IgD-negative memory B cell (primary cell): ENCODE results near the gene HK3. TPM values are rescaled to one million over a fixed set of nuclear protein-coding genes. Genes with fewer than 3 reads are reported as not detected.

ENCODE experiments used
- H3K27ac Mint-ChIP-seq, 3 donors: one replicate each; pipeline ENCODE4 v1.8.0; 2020 to 2022; ENCODE audit warnings: mild to moderate bottlenecking in 3 of 3, mixed read lengths in 3 of 3, moderate library complexity in 1 of 3
- H3K27me3 Mint-ChIP-seq: one replicate; pipeline ENCODE4 v1.8.0; 2021; ENCODE audit warnings: mixed read lengths
- H3K36me3 Mint-ChIP-seq: one replicate; pipeline ENCODE4 v1.8.0; 2020; ENCODE audit warnings: mild to moderate bottlenecking, mixed read lengths
- H3K4me1 Mint-ChIP-seq, 3 donors: one replicate each; pipeline ENCODE4 v1.8.0; 2020 to 2022; ENCODE audit warnings: mixed read lengths in 3 of 3, mild to moderate bottlenecking in 1 of 3
- H3K4me3 Mint-ChIP-seq, 4 donors: one replicate each; pipeline ENCODE4 v1.8.0; 2020 to 2022; ENCODE audit warnings: mild to moderate bottlenecking in 4 of 4, mixed read lengths in 4 of 4, moderate library complexity in 3 of 4
- H3K9me3 Mint-ChIP-seq, 3 donors: one replicate each; pipeline ENCODE4 v1.8.0; 2020 to 2021; ENCODE audit warnings: mixed read lengths in 3 of 3, mild to moderate bottlenecking in 1 of 3
- polyA plus RNA-seq: library from polyadenylated mRNA; unstranded; fragments of 300-500 nt; fragmentation: Illumina TruSeq; gene quantifications from one replicate; pipeline ENCODE4 v1.2.3, GENCODE V29; 2021

Gene HK3
- polyA plus RNA-seq, 1 donor from 2014 or later = not detected

DNA sequence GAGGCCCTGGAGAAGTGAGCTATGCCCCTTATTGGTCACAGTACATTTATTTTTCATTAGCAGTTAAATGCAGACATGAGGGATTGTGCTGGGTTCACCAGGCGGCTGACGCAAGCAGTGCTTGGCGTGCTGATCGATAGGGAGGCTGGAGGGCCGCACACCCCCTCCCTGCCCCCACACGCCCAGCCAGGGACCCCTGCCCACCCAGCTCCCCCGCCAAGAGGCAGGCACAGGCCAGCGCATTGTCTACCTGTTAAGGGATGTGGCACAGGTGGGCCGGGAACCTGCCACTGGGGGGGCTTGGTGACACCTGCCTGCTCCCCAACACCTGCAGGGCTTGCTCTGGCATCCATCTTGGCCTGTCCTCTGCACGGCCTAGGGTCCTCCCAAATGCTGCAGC, 39.2 kb downstream of the HK3 start:
- H3K4me1 Mint-ChIP-seq = peaks cover 0 to 2% (median 0%) of the 10 kb centered on the region in 3 donors
- no peak overlapping the region for H3K4me3 Mint-ChIP-seq
- H3K36me3 Mint-ChIP-seq = no peaks in the 10 kb centered on the region
- no peak overlapping the region for H3K27ac Mint-ChIP-seq
- peaks cover 43% of the 10 kb centered on the region for H3K27me3 Mint-ChIP-seq
- peaks cover 0 to 6% (median 0%) of the 10 kb centered on the region in 3 donors for H3K9me3 Mint-ChIP-seq

DNA sequence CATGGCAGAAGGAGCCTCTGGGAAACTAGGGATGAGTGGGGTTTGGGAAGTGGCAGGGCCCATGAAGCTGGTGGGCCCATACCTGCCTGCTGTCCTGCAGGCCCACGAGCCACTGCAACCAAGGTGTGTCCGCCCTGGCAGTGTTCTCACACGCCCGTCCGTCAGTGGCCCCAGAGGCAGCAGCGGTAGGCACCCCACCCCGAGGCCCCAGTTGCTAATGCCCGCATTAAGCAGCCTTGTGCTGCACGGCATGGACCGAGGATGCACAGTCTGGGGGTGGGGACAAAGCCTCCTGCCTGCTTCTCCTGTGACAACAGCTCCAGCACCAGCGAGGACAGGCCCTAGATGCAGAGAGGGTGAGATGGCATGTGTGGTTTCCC, 41.3 kb downstream of the HK3 start:
- Mint-ChIP-seq H3K36me3 (peaks cover 2% of the 10 kb centered on the region), H3K27me3 (peaks cover 32% of the 10 kb centered on the region), H3K4me3 (no peak overlapping the region), H3K27ac (no peak overlapping the region), H3K9me3 (peaks cover 0 to 6% (median 0%) of the 10 kb centered on the region in 3 donors), H3K4me1 (peaks cover 0 to under 1% (median 0%) of the 10 kb centered on the region in 3 donors)

DNA sequence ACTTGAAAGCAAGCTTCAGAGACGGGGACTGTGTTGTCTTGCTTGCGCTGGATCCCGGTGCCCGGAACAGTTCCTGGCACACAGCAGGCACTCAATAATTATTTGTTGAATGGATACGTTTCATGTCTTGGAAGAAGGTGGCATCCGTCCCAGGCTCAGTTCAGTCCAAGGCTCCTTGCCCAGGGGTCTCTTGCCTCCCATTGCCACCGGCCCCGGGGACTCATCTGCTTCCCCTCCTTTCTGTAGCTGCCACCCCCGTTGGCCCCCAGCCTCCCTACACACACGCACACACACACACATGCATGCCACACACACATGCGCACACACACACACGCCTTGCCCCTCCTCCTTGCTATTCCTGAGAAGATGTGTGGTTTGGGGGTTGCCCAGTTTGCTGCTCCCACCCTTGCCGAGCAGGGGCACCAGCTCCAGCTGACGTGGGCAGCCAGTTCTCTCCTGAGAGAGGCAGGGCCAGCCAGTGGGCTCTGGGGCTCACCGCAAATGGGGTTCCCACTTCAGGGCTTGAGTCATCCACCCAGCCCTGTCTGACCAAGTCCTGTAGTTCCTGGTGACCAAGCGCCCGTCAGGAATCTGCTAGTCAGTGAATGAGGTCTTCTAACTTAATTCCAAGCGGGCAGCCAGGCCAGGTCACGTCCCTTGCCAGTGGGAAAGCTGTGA, 41.8 kb downstream of the HK3 start:
- Mint-ChIP-seq H3K4me1 (no peaks in the 10 kb centered on the region), H3K9me3 (peaks cover 0 to 6% (median 0%) of the 10 kb centered on the region in 3 donors), H3K4me3 (no peak overlapping the region), H3K27me3 (peaks cover 33% of the 10 kb centered on the region), H3K27ac (no peak overlapping the region), H3K36me3 (peaks cover 2% of the 10 kb centered on the region)

DNA sequence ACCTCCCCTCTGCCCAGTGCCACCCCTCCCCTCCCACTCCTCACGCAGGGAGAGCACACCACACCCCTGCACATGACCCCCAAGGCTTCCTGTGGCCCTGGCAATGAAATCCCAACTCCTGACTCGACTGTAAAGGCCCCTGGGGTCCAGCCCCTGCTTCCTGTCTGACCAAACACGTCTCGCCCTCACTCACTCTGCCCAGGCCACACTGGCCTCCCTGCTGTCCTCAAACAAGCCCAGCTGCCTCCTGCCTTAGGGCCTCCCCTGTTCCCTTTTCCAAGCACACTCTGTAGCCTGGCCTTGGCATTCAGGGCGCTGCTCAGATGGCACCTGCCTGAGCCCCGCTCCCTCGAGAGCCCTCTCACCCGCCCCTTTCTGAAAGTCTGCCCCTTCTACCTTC, 42.4 kb downstream of the HK3 start:
- H3K4me1 Mint-ChIP-seq = no peaks in the 10 kb centered on the region
- H3K27me3 Mint-ChIP-seq = peaks cover 30% of the 10 kb centered on the region
- H3K36me3 Mint-ChIP-seq = peaks cover 2% of the 10 kb centered on the region
- H3K27ac Mint-ChIP-seq = no peak overlapping the region
- H3K4me3 Mint-ChIP-seq = no peak overlapping the region
- H3K9me3 Mint-ChIP-seq = peaks cover 0 to 6% (median 0%) of the 10 kb centered on the region in 3 donors

DNA sequence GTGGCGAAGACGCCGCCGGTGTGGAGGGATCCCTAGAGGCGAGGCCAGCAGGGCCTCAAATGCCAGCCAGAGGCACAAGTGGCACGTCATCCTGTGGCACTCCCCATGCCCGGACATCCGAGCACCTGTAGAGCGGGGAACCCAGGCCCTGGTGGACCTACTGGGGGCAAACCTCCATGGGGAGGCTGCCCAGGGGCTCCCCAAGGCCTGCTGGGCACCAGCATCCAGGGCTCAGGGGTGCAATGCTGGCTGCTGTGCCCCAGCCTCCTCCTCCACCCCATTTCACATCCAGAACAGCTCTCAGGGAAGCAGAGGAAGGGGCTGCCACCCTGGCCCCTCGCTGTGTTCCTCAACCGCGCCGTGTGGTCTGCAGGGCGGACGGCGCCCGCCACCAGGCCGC, 43.5 kb downstream of the HK3 start:
- Mint-ChIP-seq H3K27me3 (peaks cover 27% of the 10 kb centered on the region), H3K36me3 (peaks cover 2% of the 10 kb centered on the region), H3K4me3 (no peak overlapping the region), H3K9me3 (peaks cover 0 to 6% (median 0%) of the 10 kb centered on the region in 3 donors), H3K4me1 (no peaks in the 10 kb centered on the region), H3K27ac (no peak overlapping the region)

DNA sequence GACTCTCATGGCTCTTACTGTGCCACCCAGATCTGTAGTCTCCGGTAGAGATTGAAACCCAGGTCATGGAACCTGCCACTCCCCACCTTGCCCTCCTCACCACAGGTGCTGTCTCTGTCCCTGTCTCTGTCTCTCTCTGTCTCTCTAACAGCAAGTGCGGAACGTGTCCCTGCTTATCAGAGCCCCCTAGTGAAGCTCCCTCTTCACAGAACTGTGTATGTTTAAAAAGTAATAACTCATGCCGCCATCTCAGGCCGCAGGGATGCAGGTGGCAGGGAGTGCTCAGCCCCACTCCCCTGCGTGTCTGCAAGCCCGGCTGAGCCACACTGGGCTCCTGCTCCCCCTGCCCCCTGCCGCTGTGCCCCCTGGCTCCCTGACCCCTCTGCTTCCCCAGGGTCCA, 45.0 kb downstream of the HK3 start:
- H3K36me3 Mint-ChIP-seq = peaks cover 2% of the 10 kb centered on the region
- H3K9me3 Mint-ChIP-seq = peaks cover 0 to 6% (median 0%) of the 10 kb centered on the region in 3 donors
- H3K27me3 Mint-ChIP-seq = peaks cover 27% of the 10 kb centered on the region
- no peaks in the 10 kb centered on the region for H3K4me1 Mint-ChIP-seq
- H3K27ac Mint-ChIP-seq = no peak overlapping the region
- H3K4me3 Mint-ChIP-seq = no peak overlapping the region

DNA sequence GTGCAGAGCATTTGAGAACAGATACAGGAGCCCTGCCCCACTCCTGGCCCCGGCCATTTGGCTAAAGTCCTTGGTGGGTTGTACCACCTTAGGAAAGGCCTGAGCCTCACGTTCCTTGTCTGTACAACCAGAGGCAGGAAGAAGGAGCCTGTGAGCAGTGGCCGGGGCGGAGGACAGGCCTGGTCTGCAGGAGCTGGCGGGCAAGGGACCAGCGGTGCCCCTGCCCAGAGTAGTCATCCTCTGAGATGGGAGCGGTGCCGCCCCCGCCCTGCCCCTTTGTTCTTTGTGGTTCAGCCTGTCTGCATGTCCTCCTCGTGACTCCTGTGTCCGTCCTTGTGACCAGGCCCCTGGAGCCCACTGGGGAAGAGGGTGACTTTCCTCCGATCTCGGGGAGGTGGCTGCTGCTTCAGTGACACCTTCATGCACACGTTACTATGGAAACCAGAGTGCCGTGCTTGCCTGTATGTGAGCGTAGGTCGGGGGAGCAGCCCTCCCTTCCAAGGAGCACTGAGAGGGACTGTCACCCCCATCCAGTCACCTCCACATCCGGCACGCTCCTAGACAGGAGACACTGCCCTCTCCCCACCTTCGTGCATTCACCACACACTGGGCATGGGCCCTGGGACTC, 45.9 kb downstream of the HK3 start:
- Mint-ChIP-seq H3K27me3 (peaks cover 26% of the 10 kb centered on the region), H3K4me3 (no peak overlapping the region), H3K27ac (no peak overlapping the region)

DNA sequence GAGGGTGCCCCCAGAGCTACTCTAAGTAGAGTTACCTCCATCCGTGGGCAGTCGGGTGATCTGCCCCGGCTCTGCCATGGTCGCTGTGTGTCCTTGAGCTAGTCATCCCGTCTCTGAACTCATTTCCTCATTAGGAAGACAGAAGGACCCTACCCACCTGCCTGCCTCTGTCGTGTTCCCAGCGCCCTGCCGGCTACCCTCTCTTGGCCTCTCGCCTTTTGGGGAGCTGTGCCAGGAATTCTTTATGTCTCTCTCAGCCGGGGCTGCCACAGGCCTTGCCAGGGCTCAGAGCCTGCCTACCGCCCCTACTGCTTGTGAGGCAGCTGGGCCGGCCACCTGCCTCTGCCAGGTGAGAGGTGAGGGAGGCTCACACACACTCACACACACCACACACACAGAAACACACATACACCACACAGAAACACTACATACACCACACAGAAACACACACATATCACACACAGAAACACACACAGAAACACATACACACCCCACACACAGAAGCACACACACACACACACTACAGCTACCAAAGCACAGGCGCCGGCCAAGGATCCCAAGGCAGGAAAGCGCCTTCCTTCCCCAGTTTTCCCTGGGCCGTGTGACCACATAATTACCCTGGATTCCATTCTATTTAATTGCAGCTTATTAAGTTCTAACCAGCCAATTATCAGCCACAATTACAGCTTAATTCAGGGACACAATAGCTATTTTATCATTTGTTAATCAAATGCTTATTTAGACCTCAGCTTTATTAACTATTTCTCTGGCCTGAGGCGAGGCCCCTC, 47.1 kb downstream of the HK3 start:
- H3K36me3 Mint-ChIP-seq = peaks cover 2% of the 10 kb centered on the region
- no peaks in the 10 kb centered on the region for H3K4me1 Mint-ChIP-seq
- peak overlapping the region in 1 of 3 donors; percentile 63 for H3K27ac Mint-ChIP-seq
- H3K4me3 Mint-ChIP-seq = no peak overlapping the region
- peaks cover 22% of the 10 kb centered on the region for H3K27me3 Mint-ChIP-seq
- H3K9me3 Mint-ChIP-seq = no peaks in the 10 kb centered on the region

More for the DNA sequence above, 45.9 kb downstream of the HK3 start:
- H3K36me3 Mint-ChIP-seq = peaks cover 2% of the 10 kb centered on the region
- H3K4me1 Mint-ChIP-seq = no peaks in the 10 kb centered on the region
- peaks cover 0 to 3% (median 0%) of the 10 kb centered on the region in 3 donors for H3K9me3 Mint-ChIP-seq

DNA sequence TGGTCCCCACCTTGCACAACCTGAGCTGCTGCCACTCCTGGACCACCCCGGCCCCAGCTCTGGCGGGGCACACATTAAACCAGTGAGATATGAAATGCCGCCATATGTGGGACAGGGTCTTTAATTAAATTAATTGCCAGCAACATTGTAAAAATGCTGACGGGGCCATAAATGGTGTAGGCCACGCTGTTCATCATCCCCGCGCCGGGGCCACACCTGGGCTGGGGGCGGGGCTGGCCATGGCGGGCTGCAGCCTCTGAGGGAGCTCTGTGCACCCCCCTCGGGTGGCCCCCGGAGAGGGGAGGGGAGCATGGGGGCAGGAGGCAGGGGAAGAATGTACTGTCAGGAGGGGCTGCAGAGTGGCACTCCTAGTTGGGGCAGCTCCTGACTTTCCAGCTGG, 47.8 kb downstream of the HK3 start:
- peaks cover 2% of the 10 kb centered on the region for H3K36me3 Mint-ChIP-seq
- H3K4me1 Mint-ChIP-seq = no peaks in the 10 kb centered on the region
- H3K27me3 Mint-ChIP-seq = peaks cover 20% of the 10 kb centered on the region
- no peaks in the 10 kb centered on the region for H3K9me3 Mint-ChIP-seq
- no peak overlapping the region for H3K4me3 Mint-ChIP-seq
- H3K27ac Mint-ChIP-seq = no peak overlapping the region

DNA sequence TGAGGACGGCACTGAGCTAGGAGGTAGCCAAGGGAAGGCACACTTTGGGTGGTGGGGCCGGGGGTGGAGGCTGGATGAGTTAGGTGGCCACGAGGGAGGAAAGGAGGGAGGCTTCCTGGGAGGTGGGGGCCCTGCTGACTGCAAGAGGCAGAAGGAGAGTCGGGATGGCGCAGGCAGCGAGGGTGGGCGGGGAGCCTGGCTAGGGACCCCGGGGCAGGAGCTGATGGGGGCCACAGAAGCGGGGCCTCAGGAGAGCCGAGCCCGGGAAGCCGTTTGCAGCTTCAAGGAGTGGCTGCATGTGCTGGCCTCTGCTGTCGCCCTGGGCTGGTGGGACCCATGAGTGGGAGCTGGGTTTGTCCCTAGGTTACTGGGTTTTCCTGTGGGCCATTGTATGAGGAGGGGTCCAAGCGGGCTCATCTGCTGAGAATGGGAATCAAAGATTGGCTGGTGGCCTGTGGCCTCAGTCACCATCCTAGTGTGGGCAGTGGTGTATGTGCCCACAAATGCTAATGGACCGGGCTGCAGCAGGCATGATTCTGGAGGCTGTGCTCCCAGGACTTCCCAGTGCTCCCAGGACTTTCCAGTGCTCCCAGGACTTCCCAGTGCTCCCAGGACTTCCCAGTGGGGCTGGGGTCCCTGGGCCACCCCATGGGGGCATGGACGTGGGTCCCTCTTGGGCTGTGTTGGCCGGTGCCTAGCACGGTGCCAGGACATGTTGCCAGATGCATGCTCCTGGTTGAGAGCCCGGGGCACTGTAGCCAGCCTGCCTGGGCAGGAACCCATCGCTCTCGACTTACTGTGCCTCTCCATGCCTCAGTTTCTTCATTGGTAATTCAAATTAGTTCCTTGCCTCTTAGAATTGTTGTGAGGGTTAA, 48.5 kb downstream of the HK3 start:
- Mint-ChIP-seq H3K27me3 (peaks cover 22% of the 10 kb centered on the region), H3K9me3 (no peaks in the 10 kb centered on the region), H3K4me3 (no peak overlapping the region), H3K27ac (no peak overlapping the region), H3K4me1 (no peaks in the 10 kb centered on the region), H3K36me3 (peaks cover 2% of the 10 kb centered on the region)

DNA sequence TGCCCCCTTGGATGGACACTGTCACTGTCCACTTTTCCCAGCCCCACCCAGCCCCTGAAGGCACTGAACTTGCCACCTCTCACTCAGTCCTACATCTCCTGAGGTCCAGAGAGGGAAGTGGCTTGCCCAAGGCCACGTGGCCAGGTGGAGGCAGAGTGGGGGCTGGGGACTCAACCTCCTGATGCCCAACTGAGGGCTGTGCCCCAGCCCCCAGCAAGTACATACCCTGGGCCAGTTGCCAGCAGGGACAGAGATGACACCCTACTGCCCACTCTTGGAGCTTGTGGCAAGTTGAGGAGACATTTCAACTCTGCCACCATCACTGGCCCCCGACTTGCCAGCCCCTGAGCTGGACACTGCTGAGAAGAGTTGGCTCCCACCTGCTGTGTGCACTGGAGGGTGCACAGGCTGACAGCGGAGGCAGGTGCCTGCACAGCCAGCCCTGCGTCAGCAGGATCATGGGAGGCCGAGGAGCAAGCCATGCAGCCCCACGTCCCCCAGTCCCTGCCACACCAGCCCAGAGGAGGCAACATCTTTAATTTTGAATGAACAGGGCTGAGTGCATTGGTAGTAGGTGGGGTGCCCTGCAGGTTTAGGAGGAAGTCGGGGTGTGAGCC, 49.4 kb downstream of the HK3 start:
- Mint-ChIP-seq H3K27ac (no peak overlapping the region), H3K27me3 (peaks cover 17% of the 10 kb centered on the region), H3K4me1 (no peaks in the 10 kb centered on the region), H3K4me3 (no peak overlapping the region), H3K9me3 (no peaks in the 10 kb centered on the region), H3K36me3 (peaks cover 2% of the 10 kb centered on the region)

DNA sequence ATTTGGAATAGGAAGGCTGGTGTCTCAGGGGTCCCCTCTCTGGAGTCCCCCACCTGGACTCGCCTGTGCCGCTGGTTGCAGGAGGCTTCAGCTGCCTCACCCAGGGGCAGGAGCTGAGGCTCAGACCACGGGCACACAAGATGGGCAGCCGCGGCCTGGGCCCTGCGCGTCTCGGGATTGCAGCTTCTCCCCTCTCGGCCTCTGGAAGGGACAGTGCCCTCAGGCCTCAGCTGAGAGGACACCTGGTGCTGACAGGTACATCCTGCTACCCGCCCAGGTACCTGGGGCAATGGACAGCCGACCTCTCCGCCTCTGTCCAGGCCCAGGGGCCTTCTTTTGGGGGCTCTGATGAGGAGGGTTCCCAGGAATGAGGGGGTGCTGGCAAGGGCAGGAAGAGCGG, 50.5 kb downstream of the HK3 start:
- Mint-ChIP-seq H3K9me3 (no peaks in the 10 kb centered on the region), H3K36me3 (no peaks in the 10 kb centered on the region), H3K27ac (no peak overlapping the region), H3K4me3 (no peak overlapping the region), H3K4me1 (no peaks in the 10 kb centered on the region), H3K27me3 (peaks cover 19% of the 10 kb centered on the region)

DNA sequence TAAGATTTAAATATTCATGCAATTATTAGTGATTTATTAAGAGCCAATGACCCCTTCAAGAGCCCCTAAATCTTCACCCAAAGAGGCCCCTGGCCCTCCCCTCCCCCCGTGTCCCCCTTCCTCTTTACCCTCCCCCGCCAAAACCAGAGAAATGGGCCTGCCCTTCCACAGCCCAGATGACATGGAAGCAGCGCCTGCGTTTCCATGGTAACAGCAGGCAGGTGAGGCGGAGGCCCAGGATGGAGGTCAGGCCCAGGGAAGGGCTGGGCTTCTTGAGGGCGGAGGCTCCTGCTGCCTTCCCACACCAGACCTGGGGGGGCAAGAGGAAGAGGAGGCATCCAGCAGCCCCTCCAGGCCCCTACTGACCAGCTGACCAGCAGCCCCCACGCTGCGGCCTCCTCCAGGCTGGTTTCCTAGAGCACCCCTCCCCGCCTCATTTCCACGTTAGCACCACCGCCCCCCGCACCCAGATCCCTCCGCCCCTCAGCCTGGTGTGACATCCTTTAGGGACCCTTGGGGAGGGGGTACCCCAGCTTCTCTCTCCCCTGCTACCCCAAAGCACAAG, 51.3 kb downstream of the HK3 start:
- H3K4me3 Mint-ChIP-seq = no peak overlapping the region

DNA sequence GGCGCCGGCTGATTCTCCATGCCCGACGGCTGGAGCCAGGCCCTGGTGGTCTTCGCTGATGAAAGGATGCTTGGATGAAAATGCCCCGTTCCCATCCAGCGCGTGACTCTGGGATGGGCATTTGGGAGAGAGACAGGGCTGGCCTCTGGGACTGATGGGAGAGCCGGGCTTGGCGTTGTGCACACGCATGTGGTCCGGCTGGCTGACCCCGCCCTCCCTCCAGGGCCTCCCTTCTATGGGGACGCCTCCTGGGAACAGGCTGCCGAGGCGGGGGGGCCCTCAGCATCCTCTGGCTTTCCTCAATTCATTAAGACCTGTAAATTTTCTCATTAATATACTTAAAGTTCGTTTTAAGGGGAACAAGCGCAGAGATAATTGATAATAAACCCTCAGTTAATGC, 52.0 kb downstream of the HK3 start:
- Mint-ChIP-seq H3K27me3 (peaks cover 15% of the 10 kb centered on the region), H3K27ac (no peak overlapping the region), H3K4me1 (no peaks in the 10 kb centered on the region), H3K9me3 (no peaks in the 10 kb centered on the region), H3K36me3 (no peaks in the 10 kb centered on the region), H3K4me3 (no peak overlapping the region)

More for the DNA sequence above, 51.3 kb downstream of the HK3 start:
- Mint-ChIP-seq H3K4me1 (no peaks in the 10 kb centered on the region), H3K36me3 (no peaks in the 10 kb centered on the region), H3K27ac (no peak overlapping the region), H3K27me3 (peaks cover 18% of the 10 kb centered on the region), H3K9me3 (no peaks in the 10 kb centered on the region)
